Dedifferentiated amniotic fluid mesenchymal stem cell (primary cell): ENCODE measurements around the gene RASEF.

Source experiments
- DNase-seq: peaks from one replicate; pipeline ENCODE4 v3.0.0-alpha.2; 2016; ENCODE audit errors: extremely low spot score

RASEF gene

DNA sequence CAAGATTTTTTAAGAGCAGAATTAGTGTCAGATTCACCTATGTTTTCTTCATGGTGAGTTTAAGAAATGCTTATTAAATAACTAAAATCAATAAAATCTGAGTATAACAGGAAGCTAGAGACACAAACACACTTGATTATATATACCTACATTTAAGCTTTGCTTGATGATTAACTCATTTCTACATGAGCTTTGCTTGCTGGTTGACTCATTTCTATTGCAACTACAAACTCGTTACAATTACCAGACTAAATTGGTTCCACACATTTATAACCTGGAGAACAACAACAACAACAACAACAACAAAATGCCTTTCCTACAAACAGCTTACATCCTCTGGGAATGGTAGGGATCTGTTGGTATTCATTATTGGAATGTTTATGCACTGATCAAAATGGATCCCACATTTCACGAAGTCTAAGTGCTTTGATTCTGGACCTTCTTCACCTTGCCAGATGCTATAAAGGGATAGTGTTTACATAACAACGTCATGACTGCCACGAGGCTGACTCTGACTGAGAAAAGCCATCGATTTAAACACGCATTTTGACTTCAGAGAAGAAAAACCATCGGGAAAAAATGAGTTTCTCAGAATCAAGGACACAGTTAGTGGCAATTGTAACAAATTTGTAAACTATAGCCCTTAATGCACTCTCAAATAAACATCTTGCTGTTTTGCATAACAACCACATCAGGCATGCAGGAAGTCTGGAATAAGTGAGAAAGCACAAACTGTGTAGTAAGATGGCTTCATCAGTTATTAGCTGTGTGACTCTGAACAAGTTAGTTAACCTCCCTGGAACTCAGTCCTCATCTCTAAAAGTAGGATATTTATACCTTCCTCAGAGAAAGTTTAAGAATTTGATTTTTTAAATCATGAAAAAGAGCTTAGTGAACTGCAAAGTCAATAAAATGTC, 49.8 kb downstream of the RASEF start:
- DNase-seq: no peak

DNA sequence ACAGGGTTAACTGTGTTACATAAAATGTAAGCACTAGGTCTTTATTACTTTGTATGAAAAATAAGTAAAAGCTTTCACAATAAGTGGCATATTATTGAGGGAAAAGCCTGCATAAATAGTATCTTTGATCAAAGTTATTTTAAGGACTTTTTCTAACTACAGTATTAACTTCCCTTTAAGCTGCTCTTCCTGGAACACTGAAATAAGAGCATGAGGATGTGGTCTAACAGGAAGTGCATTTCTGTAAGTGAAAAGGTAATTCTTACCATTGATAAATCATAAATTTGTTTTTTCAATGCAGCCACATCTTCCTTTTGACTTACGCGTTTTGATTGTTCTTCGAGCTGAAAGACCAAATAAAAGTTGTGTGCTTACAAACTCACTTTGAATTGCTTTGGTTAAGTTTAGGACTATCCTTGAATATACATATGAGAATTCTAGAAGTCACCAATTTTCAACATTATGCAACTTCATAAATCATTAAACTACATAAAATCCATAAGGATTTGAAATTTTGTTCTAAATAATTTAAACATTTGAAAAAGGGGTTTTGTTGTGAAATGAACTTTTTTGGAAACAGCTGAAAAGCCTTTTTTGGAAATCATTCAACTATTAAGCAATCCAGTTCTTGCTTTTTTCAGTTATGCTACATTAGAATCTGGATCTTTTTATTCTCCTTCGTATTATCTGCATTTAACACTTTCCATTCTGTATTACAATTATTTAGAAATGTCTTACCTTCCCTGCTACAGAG, 50.6 kb downstream of the RASEF start:
- DNase-seq: no peak

DNA sequence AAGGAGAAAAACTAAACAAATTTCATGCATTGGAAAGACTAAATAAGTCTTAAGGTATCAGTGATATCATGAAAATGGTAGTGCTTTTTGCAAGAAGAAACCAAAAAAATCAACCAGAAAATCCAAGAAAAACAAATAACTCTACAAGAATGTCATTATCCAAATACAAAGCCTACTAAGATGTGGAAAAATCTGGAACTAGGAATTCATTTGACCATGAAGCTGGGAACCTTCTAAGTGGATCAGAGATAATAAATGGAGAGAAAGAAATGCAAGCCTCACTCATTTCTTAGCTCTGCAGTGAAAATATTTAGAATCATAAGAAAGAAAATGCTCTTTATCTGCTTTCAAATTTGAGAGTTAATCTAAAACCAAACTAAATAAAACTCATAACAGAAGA, 51.3 kb downstream of the RASEF start:
- DNase-seq: no peak

DNA sequence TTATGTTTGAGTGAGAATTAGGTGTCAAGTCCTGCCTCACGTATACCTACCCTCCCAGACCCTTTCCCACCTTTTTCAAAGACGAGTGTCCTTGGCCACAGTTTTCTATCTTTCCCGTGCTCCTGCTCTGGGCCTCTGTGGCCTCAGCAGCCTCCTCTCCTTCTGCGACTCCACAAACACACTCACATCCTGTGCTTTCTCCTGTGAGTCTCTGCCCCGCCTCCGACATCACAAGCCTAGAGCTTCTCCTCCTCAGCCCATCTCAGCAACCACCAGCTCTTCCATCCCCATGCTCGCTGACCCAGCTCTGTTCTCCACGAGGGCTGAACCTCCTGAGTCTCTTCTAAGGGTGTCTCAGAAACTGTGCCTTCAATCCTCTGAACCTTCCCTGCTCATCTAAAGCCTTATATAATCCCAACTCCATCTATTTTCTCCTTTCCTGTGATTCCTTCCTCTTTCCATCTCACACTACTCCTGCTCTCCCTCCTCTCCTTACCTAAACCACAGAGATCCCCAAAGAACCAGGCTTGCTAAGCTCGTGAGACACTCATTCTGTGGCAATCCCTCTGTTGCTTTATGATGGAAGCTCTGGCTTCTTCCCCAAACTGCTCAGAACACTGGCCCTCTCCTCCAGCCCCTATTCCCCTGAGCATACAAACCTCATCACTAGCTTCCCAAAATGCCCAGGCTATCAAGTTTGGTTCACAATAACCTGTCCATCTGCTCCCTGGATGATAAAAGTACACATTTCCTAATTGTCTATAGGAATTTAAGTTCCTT, 55.2 kb downstream of the RASEF start:
- no peak for DNase-seq

DNA sequence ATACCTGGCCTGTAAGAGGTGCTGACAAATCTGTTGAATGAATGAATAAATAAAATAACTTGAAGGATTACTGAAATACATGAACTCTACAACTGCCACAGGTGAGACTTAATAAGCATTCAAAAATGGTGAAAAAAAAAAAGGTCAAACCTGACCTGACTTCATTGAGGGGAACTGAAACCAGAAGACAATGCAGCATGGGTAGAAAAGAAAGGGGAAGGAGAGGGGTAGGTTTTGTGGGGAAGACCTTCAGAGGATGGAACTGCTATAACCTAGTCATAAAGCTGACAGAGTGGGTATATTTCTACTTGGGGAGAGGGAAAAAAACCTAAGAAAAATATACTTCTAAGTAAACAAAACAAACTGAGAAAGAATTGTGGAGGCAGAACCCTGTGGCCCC, 56.6 kb downstream of the RASEF start:
- DNase-seq: no peak

DNA sequence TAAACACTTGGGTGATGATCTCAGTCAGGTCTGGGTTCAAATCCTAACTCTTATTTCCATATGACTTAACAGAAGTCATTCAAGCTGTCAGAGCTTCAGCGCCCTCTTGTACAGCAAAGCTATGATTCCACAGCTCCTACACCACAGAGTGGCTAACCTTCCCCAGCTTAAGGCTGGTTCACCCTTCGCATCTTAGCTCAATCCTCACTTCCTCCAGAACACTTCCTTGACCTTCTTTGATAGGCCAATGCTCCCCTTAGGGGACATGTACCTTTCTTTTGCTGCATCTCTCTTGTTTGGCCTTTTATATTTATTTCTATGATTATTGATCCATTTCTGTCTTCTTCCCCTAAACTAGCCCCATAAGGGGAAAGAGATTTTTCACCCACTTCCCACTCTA, 57.0 kb downstream of the RASEF start:
- DNase-seq: no peak

DNA sequence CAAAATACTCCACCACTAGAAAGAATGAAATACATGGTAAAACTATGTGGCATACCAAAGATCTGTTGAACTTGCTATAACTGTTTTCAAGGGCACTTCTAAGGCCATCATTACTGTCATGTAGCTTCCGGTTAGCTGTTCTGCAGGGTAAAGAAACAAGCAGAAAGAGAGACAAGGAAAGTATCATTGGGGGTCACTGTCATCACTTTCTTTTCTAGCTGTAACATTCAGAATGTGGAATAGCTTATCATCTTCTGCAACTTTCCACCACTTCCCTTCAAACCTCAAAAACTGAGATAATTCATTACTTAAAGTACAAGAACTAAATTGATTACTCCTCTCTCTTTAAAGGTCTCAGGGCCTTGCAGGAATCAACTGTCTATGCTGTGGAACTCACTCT, 57.6 kb downstream of the RASEF start:
- no peak for DNase-seq

DNA sequence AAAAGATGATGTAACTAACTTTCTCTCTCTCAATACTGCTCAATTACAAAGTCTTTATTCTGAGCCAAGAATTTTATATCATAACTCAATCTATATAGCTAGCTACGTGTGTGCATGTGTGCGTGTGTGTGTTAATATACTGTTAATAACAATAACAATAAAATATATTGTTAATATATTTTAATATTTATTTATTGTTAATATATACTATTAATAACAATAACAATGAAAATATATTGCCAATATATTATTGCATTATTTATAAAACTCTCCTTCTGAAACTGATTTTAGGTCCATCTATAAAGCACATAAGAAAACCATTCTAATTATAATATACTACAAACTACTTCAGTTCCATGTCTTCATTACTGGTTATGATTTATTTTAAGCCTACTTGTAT, 60.6 kb downstream of the RASEF start:
- no peak for DNase-seq

DNA sequence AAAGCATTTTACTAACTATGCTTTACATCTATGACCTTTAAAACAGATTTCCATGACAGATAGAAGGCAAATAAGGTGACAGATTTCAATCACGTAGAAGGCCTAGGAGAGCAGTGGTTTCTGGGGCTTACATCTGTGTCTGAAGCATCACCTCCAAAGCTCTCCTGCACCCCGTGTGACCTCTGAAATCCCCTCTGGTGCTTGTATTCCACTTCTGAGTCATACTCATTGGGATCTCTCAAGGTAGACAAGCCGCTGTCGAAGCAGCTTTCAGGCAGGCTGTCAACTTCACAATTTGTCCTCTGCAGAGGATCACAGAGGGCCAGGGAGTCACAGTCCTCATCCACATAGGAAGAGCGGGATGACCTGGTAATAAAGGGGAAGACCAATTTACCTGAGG, 62.2 kb downstream of the RASEF start:
- no peak for DNase-seq

DNA sequence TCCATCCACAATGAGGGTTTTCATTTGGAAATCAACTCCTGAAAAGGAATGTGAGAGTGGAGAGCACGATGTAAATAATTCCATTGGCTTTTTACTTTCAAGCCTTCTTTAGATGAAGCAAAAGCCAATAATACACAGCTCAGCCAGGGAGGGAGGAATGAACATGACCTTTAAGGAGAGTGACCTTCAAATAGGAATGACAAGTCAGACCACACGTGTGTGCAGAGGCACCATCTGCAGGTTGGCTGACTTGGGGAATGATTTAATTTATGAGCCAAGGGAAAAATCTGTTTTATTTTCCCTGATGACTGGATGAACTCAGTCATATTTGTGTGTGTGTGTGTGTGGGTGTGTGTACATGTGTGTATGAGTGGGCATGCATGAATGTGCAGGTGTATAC, 64.5 kb downstream of the RASEF start:
- no peak for DNase-seq

DNA sequence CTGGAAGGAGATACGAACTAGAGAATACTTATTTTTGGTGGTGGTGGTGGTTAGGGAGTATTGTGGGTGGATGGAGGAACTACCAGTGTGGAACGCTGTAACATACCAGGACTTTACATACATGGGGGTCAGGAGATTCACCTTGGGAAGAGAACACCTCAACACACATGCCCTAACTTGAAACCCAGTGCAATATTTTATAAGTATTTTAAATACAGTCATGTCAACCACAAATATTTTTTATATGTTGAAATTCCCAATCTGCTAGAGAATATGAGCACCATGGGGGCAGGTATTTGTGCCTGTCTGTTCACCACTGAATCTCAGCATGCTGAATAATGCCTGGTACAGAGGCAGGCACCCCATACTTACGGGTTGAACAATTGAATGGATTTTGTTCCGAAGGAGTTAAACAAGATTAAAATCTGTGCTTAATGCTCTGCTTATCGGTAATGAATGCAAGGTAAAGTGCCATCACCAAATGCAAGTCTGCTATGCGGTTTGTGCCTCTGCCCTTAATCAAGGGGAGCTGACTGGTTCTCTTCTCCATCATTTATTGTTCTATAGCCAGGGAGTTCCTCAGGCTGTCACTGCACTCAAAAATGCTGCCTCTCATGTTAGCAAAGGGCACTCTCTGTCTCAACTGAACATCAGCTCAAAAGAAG, 65.3 kb downstream of the RASEF start:
- DNase-seq: no peak

DNA sequence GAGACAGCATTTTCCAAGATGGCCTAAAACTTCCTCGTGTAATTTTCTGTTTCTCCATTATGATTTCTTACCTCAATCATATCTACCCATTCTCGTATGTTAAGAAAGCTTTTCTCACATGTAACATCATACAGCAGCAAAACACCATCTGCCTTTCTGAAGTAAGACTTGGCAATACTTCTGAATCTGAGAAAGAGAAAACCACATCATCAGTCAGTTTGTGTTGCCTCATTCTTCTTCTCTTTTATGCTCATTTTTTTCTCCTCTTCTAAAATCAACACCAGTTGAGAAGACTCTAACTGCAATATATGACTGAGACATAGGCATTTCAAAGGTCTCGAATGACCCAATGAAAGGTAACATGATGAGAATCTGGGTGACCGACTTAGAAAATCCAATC, 66.0 kb downstream of the RASEF start:
- DNase-seq: no peak

DNA sequence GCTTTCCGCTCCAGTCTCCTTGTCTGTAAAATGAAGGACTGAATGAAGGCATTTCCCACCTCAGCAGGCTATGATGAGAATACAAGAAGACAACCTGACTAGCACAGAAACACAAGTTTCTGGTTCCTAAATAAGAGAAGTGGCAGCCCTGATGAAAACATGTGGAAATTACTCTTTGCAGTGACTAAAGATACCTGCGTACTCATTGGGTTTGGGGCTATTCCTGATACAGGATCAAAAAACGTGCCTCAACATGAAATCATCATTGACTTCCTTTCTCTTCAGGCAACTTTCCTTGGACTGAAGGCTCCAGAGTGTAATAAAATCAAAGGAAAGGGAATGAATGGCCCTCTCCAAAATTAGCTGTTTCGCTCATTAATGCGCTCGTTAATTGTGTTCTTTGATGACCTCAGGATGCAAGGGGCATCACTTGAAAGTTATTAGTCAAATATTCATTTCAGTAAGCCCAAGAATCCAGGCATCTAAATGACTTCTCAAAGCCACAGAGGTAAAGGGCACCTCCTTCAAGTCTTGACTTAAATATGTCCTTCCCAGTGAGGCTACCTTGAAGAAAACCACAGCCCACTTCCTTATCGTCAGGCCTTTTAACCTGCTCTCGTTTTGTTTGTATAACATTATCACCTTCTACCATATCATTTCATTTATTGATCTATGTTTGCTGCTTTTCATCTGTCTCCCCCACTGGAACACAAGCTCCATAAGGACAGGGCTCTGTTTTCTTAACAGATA, 68.9 kb downstream of the RASEF start:
- no peak for DNase-seq

DNA sequence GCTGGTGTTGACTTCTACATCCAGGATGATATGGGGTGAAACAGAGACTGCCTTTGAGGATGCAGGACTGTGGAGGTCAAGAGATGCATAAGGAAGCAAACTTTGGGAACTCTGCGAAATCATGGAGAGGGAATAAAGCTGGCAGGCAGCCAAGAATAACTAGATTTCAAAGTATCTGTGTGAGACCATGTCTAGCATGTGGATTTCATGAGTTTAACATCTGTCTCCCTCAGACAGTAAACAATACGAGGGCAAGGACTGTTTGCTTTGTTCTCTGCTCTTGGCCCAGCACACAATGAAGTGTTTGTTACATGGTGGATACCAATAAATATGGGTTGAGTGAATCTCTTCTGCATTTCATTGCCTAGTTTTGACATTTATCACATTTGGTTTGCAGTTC, 71.3 kb downstream of the RASEF start:
- no peak for DNase-seq

DNA sequence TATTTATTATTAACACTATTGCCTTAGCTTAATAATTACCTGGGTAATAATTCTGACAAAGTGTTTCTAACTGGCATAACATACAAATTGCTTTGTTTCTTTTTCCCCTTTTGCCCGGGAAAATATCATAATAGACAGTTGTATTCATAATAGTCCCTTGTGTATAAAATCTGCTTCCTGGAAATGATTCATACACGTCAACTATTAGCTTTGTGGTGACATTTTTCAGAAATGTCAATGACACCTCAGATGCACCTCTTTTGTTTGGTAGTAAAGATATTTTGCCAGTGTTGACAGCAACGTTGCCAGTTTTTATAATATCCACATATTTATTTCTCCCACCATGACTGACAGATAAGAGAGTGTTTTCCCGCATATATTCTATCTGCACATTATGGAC, 73.0 kb downstream of the RASEF start:
- DNase-seq: no peak

DNA sequence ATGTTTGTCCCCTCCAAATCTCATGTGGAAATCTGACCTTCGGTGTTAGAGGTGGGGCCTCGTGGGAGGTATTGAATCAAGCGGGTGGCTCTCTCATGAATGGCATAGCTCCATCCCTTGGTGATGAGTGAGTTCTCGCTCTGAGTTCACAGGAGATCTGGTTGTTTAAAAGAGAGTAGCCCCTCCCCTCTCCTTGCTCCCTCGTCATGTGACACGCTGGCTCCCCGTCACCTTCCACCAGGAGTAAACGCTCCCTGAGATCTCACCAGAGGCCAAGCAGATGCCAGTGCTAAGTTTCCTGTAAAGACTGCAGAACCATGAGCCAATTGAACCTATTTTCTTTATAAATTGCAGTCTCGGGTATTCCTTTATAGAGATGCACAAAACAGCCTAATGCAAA, 74.5 kb downstream of the RASEF start:
- no peak for DNase-seq

DNA sequence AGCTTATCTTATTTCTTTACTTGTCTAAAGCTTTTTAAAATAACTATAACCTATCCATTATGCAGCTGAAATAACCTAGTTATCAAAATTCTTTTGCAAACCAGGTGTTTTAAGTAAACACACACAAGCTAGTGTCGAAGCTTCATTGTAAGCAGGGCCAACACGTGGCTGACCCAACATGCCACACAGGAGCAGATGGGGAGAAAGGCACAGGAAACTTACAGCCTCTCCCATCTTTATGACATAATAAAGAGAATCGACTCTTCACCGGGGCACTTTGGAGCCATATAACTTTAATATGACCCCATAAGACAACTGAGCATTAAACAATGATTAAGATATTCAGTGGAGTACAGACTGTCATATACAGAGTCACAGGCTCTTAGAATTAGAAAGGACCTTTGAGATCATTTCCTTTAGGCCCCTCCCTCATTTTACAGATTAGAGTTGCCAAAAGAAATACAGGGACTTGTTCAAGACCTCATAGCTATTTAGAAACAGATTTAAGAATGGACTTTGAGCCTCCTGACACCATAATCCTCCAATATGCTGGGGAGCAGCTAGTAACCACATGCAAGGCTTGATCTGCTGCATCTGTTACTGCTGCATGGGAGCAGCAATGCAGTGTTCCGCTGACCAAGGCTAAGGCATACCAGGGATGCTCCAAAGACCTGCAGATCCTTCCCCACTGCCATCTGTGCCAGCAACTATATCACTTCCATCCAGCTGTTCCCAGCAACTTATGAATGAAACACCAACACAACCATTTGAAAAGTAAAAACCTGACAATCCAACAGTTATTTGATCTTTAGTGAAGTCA, 75.4 kb downstream of the RASEF start:
- no peak for DNase-seq

DNA sequence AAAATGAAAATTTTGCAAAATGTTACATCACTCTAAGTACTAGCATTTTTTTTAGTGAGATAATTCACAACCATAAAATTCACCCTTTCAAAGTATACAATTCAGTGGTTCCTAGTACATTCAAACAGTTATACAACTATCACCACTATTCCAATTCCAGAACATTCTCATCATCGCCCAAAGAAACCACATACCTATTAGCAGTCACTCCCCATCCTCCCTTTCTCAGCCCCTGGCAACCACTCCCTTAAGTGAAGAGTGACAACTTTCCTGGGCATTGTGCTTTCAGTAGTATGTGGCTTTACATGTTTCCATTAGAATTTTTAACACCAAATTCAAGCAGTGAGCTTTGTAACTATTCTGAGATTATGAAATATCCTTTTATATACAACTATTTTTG, 81.4 kb downstream of the RASEF start:
- DNase-seq: no peak

DNA sequence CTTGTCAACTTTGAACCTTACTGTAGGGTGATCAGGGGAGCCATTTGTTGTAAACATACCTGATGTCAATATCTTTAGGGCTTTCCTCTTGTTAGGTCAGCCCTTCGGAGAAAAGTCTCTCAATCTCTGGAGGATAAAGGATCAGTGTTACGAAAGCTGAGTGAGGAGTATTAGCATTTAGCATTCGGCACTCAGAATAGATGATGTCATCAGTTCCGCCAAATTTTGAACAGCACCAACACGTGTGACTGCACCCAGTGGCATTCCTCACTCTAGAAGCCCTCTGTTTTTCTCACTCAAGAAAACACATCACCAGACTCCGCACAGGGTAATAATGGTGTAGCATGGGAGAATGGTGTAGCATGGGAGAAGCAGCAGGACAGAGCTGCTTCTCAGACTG, 87.8 kb downstream of the RASEF start:
- DNase-seq: no peak

DNA sequence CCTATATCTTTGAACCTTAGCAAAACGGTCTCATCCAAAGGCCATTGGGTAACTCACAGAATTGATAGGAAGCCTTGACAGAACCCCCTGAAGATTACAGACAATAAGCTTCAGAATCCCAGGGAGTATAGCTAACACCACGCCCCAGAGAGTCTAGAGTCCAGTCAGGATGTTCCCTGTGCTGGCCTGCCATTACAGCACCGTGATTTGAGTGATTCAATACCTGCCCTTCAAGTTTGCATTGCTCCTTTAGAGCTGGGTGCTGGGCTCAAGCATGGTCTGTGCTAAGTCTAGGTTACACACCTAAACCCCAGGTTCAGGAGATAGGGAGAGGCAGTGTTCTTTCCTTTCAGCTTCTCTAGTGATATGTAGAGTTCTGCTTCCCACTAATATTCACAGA, 90.5 kb downstream of the RASEF start:
- DNase-seq: no peak
